Measurements from ENCODE around the gene TRIM6.

- TF ChIP-seq, protein P1, sequence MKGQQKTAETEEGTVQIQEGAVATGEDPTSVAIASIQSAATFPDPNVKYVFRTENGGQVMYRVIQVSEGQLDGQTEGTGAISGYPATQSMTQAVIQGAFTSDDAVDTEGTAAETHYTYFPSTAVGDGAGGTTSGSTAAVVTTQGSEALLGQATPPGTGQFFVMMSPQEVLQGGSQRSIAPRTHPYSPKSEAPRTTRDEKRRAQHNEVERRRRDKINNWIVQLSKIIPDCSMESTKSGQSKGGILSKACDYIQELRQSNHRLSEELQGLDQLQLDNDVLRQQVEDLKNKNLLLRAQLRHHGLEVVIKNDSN (CRISPR knock-in tag; IDR thresholded peaks at IDR 0.05) = no peak
- TF ChIP-seq, protein P2, sequence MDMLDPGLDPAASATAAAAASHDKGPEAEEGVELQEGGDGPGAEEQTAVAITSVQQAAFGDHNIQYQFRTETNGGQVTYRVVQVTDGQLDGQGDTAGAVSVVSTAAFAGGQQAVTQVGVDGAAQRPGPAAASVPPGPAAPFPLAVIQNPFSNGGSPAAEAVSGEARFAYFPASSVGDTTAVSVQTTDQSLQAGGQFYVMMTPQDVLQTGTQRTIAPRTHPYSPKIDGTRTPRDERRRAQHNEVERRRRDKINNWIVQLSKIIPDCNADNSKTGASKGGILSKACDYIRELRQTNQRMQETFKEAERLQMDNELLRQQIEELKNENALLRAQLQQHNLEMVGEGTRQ (CRISPR knock-in tag; IDR thresholded peaks at IDR 0.05) = no peak
These were observed 47.1 kb downstream of the TRIM6 start for GRCh38 chr11:5643585-5643984.

Data from WTC11 (cell line).